ENCODE measurements around the gene AFAP1.

GRCh38 chr4:7750972-7751371, 188.7 kb downstream of the AFAP1 start:
- TF ChIP-seq POLR2AphosphoS5 (IDR thresholded peaks at IDR 0.05; ENCODE audit: low read depth, low read length) (no peak), REST (IDR thresholded peaks at IDR 0.05; ENCODE audit: insufficient read depth in 1 of 2, low read depth in 2 of 2, low read length in 2 of 2) (no peak)

All from PFSK-1 (cell line).